OCI-LY1 (cell line): ENCODE data around the gene AP1B1.

Source experiments
- EZH2 ChIP-seq: fragments of 200-600 bp; sonication (generic), shearing (Covaris generic); IDR thresholded peaks from 2 replicates; pipeline ENCODE4 v1.8.0; 2017; ENCODE audit warnings: borderline replicate concordance, mixed run types, mild to moderate bottlenecking, antibody characterized with exemption, low read length, moderate library complexity, mixed read lengths
- TF ChIP-seq, protein P1 (sequence below): fragments of 200-600 bp; sonication (generic), shearing (Covaris generic); IDR thresholded peaks from 2 replicates; pipeline ENCODE4 v1.5.1; 2017; ENCODE audit warnings: mild to moderate bottlenecking, antibody characterized with exemption, low read length, moderate library complexity, mixed read lengths

DNA sequence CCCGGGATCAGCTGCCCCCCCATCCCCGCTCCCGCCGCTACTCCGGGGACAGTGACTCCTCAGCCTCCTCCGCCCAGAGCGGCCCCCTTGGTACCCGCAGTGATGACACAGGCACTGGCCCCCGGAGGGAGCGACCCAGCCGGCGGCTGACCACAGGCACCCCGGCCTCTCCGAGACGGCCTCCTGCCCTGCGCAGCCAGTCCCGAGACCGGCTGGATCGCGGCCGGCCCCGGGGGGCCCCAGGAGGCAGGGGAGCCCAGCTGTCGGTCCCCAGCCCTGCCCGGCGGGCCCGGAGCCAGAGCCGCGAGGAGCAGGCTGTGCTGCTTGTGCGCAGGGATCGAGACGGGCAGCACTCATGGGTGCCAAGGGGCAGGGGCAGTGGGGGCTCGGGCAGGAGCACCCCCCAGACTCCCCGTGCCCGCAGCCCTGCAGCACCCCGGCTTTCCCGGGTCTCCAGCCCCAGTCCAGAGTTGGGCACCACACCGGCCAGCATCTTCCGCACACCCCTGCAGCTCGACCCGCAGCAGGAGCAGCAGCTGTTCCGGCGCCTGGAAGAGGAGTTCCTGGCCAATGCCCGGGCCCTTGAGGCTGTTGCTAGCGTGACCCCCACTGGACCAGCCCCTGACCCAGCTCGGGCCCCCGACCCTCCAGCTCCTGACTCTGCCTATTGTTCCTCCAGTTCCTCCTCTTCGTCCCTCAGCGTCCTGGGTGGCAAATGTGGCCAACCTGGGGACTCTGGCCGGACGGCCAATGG is 76.7 kb downstream of the AP1B1 start:
- TF ChIP-seq, protein P1, sequence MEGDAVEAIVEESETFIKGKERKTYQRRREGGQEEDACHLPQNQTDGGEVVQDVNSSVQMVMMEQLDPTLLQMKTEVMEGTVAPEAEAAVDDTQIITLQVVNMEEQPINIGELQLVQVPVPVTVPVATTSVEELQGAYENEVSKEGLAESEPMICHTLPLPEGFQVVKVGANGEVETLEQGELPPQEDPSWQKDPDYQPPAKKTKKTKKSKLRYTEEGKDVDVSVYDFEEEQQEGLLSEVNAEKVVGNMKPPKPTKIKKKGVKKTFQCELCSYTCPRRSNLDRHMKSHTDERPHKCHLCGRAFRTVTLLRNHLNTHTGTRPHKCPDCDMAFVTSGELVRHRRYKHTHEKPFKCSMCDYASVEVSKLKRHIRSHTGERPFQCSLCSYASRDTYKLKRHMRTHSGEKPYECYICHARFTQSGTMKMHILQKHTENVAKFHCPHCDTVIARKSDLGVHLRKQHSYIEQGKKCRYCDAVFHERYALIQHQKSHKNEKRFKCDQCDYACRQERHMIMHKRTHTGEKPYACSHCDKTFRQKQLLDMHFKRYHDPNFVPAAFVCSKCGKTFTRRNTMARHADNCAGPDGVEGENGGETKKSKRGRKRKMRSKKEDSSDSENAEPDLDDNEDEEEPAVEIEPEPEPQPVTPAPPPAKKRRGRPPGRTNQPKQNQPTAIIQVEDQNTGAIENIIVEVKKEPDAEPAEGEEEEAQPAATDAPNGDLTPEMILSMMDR: no peak
- TF ChIP-seq EZH2: no peak
